NCI-H510A (cell line): Measurements from ENCODE around the gene IGFBP6.

Source experiments
- DNase-seq: peaks from one replicate; lab custom pipeline; 2025; lab: John Stamatoyannopoulos, UW

The IGFBP6 gene

GRCh38 chr12:53120685-53121525 is 23.4 kb downstream of the IGFBP6 start:
- DNase-seq, result no peak

DNA sequence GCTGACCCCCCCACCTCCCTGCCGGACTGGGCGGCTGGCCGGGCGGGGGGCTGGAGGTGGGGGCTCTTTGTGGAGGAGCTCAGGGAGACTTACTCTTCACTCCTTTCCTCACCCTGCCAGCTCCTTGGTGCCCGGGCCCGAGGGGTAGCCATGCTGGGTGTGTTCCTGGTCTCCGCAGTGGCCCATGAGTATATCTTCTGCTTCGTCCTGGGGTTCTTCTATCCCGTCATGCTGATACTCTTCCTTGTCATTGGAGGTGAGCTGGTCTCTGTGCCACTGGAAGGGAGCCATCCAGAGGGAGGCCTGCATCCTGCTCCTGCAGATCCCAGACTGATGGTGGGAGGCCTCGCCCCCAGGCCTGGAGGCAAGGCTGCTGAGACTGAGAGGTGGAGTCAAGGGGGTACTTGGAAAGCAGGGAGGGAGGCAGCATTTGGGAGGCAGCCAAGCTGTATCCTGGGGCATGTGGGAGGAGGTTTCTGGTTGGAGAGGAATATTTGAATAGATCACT is 25.5 kb downstream of the IGFBP6 start:
- no peak for DNase-seq

GRCh38 chr12:53123578-53124351 is 26.3 kb downstream of the IGFBP6 start:
- no peak for DNase-seq

- no peak for DNase-seq
These were observed 26.9 kb downstream of the IGFBP6 start for GRCh38 chr12:53124352-53124723.

- no peak for DNase-seq
These were observed 29.7 kb downstream of the IGFBP6 start for GRCh38 chr12:53127169-53127568.

DNA sequence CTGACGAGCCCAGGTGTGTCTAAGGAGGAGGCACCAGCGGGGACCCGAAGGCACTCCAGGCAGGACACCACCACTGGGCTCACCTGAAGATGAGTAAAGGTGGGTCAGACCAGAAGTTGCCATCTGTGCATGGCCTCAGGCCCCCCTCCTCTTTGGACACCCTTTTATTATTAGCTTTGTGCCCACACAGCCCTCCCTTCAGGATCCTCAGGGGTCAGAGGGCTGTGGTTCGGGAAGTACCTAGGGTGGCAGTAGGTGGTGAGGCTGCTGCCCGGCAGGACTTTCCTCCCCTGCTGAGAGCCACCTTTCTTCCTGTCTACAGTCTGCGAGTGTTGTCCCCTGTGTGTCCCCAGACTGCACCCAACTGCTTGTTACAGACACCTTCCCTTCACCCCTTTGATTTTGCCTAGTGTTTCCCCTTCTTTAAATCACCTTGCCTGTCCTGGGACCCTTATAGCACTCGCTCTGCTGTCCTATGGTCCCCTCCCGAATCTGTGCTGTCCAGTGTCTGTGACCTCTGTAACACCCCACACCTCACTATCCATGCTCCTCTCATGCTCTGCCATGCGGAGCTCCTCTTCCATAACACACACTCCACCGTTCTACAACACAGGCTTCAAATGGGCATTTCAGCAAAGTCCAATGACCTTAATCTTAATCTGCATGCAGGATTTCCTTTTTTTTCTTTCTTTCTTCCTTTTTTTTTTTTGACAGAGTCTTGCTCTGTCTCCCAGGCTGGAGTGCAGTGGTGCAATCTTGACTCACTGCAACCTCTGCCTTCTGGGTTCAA is 31.5 kb downstream of the IGFBP6 start:
- no peak for DNase-seq

DNA sequence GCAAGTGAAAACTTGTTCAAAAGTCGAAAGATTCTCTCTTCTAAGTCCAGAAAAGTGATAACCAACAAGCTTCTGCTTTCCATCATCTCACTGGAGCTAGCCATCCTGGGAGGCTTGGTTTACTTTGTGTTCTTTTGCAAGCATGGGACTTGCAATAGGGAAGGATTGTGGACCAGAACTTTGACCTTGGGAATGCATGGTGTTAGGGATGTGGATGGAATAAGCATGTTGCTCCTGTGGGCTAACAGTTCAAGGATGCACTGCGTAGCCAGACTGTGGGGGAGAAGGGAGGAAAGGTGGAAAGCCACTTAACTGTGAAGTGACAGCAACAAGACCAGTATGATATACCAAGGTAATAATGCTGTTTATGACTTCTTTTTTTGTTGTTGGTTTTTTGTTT is 34.4 kb downstream of the IGFBP6 start:
- DNase-seq, result no peak

GRCh38 chr12:53133722-53134121 is 36.3 kb downstream of the IGFBP6 start:
- DNase-seq, result no peak

- DNase-seq, result no peak
These were observed 45.9 kb downstream of the IGFBP6 start for GRCh38 chr12:53143355-53143754.

GRCh38 chr12:53145383-53146260 is 48.2 kb downstream of the IGFBP6 start:
- DNase-seq, result no peak

- DNase-seq, result no peak
These were observed 49.7 kb downstream of the IGFBP6 start for GRCh38 chr12:53147181-53147580.

DNA sequence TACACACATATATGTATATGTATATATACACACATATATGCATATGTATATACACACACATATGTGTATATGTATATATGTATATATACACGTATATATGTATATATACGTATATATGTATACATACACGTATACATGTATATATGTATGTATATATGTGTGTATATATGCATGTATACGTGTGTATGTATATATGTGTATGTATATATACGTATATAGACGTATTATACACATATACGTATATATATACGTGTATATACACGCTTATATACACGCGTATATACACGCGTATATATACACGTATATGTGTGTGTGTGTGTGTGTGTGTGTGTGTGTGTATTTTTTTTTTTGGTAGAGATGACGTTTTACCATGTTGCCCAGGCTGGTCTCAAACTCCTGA is 50.2 kb downstream of the IGFBP6 start:
- no peak for DNase-seq

DNA sequence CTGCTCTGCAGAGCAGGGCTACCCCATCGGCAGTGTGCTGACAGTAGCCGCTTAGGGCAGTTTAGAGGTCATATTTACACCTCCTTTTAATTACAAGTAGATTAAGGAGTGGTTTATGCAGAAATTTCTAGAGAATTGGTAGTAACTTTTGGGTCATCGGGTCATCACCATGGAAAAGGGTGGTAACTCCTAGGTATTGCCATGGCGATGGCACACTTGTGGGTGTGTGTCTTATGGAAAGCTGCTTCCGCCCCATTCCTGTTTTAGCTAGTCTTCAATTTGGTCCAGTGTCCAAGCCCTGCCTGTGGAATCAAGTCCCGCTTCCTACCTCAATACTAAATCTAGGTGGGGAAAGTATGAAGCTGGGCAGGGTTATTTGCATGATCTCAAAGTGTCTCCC is 53.6 kb downstream of the IGFBP6 start:
- DNase-seq, result no peak
